ENCODE results near the gene TCEAL5.
"Not testable (repeated sequence)": the region's sequence is repeated elsewhere in the genome, so short reads cannot be mapped to it uniquely, and the experiment has no call there.

The TCEAL5 gene

GRCh38 chrX:103234869-103235268, 41.7 kb downstream of the TCEAL5 start:
- no peak overlapping the region for H3K27ac ChIP-seq (replicated peaks)
- H3K4me3 ChIP-seq (replicated peaks; ENCODE audit: insufficient read depth, low read length): no peak overlapping the region
- H3K27me3 ChIP-seq (ENCODE audit: insufficient read depth, poor library complexity, severe bottlenecking): no peaks in the 10 kb centered on the region
- TF ChIP-seq GABPA (IDR thresholded peaks at IDR 0.05; ENCODE audit: low read depth) (no peak), POLR2AphosphoS5 (IDR thresholded peaks at IDR 0.05; ENCODE audit: low read depth) (no peak), SPI1 (IDR thresholded peaks at IDR 0.05; ENCODE audit: borderline replicate concordance, low read depth) (no peak)
- TF ChIP-seq, protein P1, sequence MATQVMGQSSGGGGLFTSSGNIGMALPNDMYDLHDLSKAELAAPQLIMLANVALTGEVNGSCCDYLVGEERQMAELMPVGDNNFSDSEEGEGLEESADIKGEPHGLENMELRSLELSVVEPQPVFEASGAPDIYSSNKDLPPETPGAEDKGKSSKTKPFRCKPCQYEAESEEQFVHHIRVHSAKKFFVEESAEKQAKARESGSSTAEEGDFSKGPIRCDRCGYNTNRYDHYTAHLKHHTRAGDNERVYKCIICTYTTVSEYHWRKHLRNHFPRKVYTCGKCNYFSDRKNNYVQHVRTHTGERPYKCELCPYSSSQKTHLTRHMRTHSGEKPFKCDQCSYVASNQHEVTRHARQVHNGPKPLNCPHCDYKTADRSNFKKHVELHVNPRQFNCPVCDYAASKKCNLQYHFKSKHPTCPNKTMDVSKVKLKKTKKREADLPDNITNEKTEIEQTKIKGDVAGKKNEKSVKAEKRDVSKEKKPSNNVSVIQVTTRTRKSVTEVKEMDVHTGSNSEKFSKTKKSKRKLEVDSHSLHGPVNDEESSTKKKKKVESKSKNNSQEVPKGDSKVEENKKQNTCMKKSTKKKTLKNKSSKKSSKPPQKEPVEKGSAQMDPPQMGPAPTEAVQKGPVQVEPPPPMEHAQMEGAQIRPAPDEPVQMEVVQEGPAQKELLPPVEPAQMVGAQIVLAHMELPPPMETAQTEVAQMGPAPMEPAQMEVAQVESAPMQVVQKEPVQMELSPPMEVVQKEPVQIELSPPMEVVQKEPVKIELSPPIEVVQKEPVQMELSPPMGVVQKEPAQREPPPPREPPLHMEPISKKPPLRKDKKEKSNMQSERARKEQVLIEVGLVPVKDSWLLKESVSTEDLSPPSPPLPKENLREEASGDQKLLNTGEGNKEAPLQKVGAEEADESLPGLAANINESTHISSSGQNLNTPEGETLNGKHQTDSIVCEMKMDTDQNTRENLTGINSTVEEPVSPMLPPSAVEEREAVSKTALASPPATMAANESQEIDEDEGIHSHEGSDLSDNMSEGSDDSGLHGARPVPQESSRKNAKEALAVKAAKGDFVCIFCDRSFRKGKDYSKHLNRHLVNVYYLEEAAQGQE (IDR thresholded peaks at IDR 0.05; ENCODE audit: insufficient replicate concordance, low read depth): no peak
- TF ChIP-seq, protein P2, sequence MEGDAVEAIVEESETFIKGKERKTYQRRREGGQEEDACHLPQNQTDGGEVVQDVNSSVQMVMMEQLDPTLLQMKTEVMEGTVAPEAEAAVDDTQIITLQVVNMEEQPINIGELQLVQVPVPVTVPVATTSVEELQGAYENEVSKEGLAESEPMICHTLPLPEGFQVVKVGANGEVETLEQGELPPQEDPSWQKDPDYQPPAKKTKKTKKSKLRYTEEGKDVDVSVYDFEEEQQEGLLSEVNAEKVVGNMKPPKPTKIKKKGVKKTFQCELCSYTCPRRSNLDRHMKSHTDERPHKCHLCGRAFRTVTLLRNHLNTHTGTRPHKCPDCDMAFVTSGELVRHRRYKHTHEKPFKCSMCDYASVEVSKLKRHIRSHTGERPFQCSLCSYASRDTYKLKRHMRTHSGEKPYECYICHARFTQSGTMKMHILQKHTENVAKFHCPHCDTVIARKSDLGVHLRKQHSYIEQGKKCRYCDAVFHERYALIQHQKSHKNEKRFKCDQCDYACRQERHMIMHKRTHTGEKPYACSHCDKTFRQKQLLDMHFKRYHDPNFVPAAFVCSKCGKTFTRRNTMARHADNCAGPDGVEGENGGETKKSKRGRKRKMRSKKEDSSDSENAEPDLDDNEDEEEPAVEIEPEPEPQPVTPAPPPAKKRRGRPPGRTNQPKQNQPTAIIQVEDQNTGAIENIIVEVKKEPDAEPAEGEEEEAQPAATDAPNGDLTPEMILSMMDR (IDR thresholded peaks at IDR 0.05; ENCODE audit: insufficient read depth, low read length): no peak
- no peak for DNase-seq (ENCODE audit: low read depth in 1 of 2, low spot score in 1 of 2)

DNA sequence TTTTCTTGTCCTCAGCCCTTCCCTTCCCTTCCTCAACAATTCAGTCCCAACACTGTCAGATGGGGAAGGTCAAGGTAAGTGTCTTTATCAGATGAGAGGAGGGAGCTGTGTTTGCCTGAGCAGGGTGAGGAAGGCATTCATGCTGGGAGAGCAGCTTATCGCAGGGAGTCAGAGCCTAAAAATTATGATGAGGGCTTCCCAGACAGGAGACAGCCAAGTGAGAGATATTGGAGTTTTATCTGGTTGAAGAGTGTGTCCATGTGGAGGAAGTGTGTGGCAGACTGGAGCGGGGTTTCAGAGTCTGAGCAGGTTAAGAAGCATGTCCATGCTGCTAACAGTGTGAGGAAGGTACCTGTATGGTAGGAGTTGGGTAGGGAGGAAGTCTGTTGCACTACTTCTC, 43.3 kb downstream of the TCEAL5 start:
- H3K27me3 ChIP-seq (ENCODE audit: insufficient read depth, poor library complexity, severe bottlenecking): peaks cover 1% of the 10 kb centered on the region
- TF ChIP-seq POLR2AphosphoS5 (IDR thresholded peaks at IDR 0.05; ENCODE audit: low read depth) (no peak), GABPA (IDR thresholded peaks at IDR 0.05; ENCODE audit: low read depth) (no peak), SPI1 (IDR thresholded peaks at IDR 0.05; ENCODE audit: borderline replicate concordance, low read depth) (no peak)
- TF ChIP-seq, protein P2 (IDR thresholded peaks at IDR 0.05; ENCODE audit: insufficient read depth, low read length): no peak
- TF ChIP-seq, protein P1 (IDR thresholded peaks at IDR 0.05; ENCODE audit: insufficient replicate concordance, low read depth): no peak

DNA sequence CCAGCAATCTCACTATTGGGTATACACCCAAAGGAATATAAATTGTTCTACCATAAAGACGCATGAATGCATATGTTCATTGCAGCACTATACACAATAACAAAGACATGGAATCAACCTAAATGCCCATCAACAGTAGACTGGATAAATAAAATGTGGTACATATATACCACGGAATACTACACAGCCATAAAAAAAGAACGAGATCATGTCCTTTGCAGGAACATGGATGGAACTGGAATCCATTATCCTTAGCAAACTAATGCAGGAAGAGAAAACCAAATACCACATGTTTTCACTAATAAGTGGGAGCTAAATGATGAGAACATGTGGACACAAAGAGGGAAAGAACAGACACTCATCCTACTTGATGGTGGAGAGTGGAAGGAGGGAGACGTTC, 50.6 kb downstream of the TCEAL5 start:
- not testable (repeated sequence) for DNase-seq (ENCODE audit: low read depth in 1 of 2, low spot score in 1 of 2); H3K27ac ChIP-seq (replicated peaks); H3K27me3 ChIP-seq (ENCODE audit: insufficient read depth, poor library complexity, severe bottlenecking); H3K4me3 ChIP-seq (replicated peaks; ENCODE audit: insufficient read depth, low read length)

More for the DNA sequence above, 43.3 kb downstream of the TCEAL5 start:
- no peak for DNase-seq (ENCODE audit: low read depth in 1 of 2, low spot score in 1 of 2)
- Histone ChIP-seq H3K4me3 (replicated peaks; ENCODE audit: insufficient read depth, low read length) (no peak overlapping the region), H3K27ac (replicated peaks) (no peak overlapping the region)
